ENCODE measurements around the gene ZNF341. TPM values are rescaled to one million over a fixed set of nuclear protein-coding genes. Genes with fewer than 3 reads are reported as not detected.

ZNF341 gene
- total RNA-seq, 4 donors from 2014 or later: 1.7 to 4.4 (median 2.9) TPM

DNA sequence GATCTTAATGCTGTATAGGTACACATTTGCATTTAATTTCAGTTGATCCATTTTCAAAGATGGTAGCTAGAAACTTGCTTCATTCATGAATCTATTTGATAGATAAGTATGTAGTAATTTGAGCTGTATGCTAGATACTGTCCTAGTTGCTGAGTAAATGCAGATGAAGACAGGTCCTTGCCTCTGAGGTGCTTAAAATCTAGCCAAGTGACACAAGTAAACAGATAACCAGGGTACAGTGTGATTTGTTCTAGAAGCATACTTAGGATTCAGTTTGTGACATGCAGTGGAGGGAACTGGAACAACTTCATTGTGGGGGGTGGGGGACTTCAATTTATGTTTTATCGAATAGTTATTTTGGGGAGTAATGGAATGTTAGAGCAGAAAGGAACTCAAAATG, 88.6 kb downstream of the ZNF341 start:
- Histone ChIP-seq H3K9me3 (no peaks in the 10 kb centered on the region), H3K27ac (no peak overlapping the region), H3K4me1 (peaks cover 5 to 87% (median 9%) of the 10 kb centered on the region in 3 donors), H3K27me3 (no peaks in the 10 kb centered on the region), H3K4me3 (no peak overlapping the region), H3K36me3 (peaks cover 0 to 9% of the 10 kb centered on the region in 2 donors)
- TF ChIP-seq EP300 (IDR thresholded peaks at IDR 0.05): no peak
- TF ChIP-seq CTCF (IDR thresholded peaks at IDR 0.05): no peak
- no peak for TF ChIP-seq POLR2AphosphoS5 (IDR thresholded peaks at IDR 0.05)
- no peak for TF ChIP-seq POLR2A (IDR thresholded peaks at IDR 0.05)
- no peak for ATAC-seq
- 80 to 100% methylated on average over 1 of the region's 1 CpG for WGBS, 2 donors (ENCODE audit: low coverage in 1 of 2)

GRCh38 chr20:33821270-33821836, 89.6 kb downstream of the ZNF341 start:
- Histone ChIP-seq H3K4me3 (no peak overlapping the region), H3K27ac (no peak overlapping the region), H3K27me3 (no peaks in the 10 kb centered on the region), H3K36me3 (peaks cover 0 to 5% of the 10 kb centered on the region in 2 donors), H3K9me3 (no peaks in the 10 kb centered on the region), H3K4me1 (peaks cover 5 to 87% (median 11%) of the 10 kb centered on the region in 3 donors)
- 60 to 96% methylated on average over 1 to 3 of the region's 4 CpGs for WGBS, 2 donors (ENCODE audit: low coverage in 1 of 2)
- no peak for TF ChIP-seq POLR2AphosphoS5 (IDR thresholded peaks at IDR 0.05)
- TF ChIP-seq CTCF (IDR thresholded peaks at IDR 0.05): no peak
- TF ChIP-seq EP300 (IDR thresholded peaks at IDR 0.05): no peak
- TF ChIP-seq POLR2A (IDR thresholded peaks at IDR 0.05): no peak
- no peak for ATAC-seq

DNA sequence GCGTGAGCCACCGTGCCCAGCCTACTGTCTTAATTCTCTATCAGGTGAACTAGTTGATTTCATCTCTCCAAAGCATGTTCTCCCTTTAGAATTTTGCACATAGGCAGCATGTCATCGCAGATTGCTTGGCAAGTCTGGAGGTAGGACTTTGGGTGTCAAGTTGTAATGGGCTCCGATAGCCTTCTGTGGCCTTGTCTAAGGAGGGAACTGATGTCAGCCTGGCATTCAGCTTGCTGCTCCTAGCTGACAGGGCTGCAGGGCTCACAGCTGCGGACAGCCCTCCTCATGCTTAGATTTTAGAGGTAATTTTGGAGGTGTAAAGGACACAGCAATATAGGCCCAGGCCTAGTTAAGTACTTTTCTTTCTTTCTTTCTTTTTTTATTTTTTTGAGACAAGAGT, 90.6 kb downstream of the ZNF341 start:
- WGBS, 2 donors (ENCODE audit: low coverage in 1 of 2): 100% methylated on average over 1 to 5 of the region's 5 CpGs
- no peaks in the 10 kb centered on the region for H3K9me3 ChIP-seq
- H3K27ac ChIP-seq: no peak overlapping the region
- H3K4me3 ChIP-seq: no peak overlapping the region
- H3K36me3 ChIP-seq: peaks cover 0 to 5% of the 10 kb centered on the region in 2 donors
- H3K27me3 ChIP-seq: no peaks in the 10 kb centered on the region
- peaks cover 4 to 87% (median 18%) of the 10 kb centered on the region in 3 donors for H3K4me1 ChIP-seq
- ATAC-seq: no peak
- no peak for TF ChIP-seq POLR2A (IDR thresholded peaks at IDR 0.05)
- no peak for TF ChIP-seq CTCF (IDR thresholded peaks at IDR 0.05)

GRCh38 chr20:33822991-33823390, 91.2 kb downstream of the ZNF341 start:
- Histone ChIP-seq H3K27ac (no peak overlapping the region), H3K9me3 (no peaks in the 10 kb centered on the region), H3K27me3 (no peaks in the 10 kb centered on the region), H3K4me3 (no peak overlapping the region), H3K36me3 (peaks cover 0 to 5% of the 10 kb centered on the region in 2 donors), H3K4me1 (peaks cover 7 to 87% (median 20%) of the 10 kb centered on the region in 3 donors)
- TF ChIP-seq EP300 (IDR thresholded peaks at IDR 0.05) (no peak), POLR2A (IDR thresholded peaks at IDR 0.05) (no peak), CTCF (IDR thresholded peaks at IDR 0.05) (no peak), POLR2AphosphoS5 (IDR thresholded peaks at IDR 0.05) (no peak)
- ATAC-seq: no peak
- WGBS, 2 donors (ENCODE audit: low coverage in 1 of 2): 94% methylated on average over 4 to 5 of the region's 5 CpGs

GRCh38 chr20:33824852-33825251, 93.1 kb downstream of the ZNF341 start:
- no peaks in the 10 kb centered on the region for H3K27me3 ChIP-seq
- no peak for TF ChIP-seq POLR2AphosphoS5 (IDR thresholded peaks at IDR 0.05)
- TF ChIP-seq POLR2A (IDR thresholded peaks at IDR 0.05): no peak
- TF ChIP-seq CTCF (IDR thresholded peaks at IDR 0.05): no peak
- H3K9me3 ChIP-seq: no peaks in the 10 kb centered on the region
- WGBS, 2 donors (ENCODE audit: low coverage in 1 of 2): 100% methylated on average over 1 of the region's 1 CpG; no CpG with 5 or more reads in 1 of the 2 donors
- peaks cover 22 to 87% (median 28%) of the 10 kb centered on the region in 3 donors for H3K4me1 ChIP-seq
- peaks cover 0 to 5% of the 10 kb centered on the region in 2 donors for H3K36me3 ChIP-seq
- no peak overlapping the region for H3K27ac ChIP-seq
- no peak overlapping the region for H3K4me3 ChIP-seq
- ATAC-seq: no peak
